ENCODE results near the gene AUP1.
A peak's percentile ranks its signal among the peaks of the same experiment; 100 is the strongest.

AUP1 gene

GRCh38 chr2:74535440-74535965 is 6.0 kb upstream of the AUP1 start:
- DNase-seq: no peak

GRCh38 chr2:74534411-74534810 is 4.9 kb upstream of the AUP1 start:
- no peak for DNase-seq

- no peak for DNase-seq
These were observed 4.0 kb upstream of the AUP1 start for GRCh38 chr2:74533464-74533863.

DNA sequence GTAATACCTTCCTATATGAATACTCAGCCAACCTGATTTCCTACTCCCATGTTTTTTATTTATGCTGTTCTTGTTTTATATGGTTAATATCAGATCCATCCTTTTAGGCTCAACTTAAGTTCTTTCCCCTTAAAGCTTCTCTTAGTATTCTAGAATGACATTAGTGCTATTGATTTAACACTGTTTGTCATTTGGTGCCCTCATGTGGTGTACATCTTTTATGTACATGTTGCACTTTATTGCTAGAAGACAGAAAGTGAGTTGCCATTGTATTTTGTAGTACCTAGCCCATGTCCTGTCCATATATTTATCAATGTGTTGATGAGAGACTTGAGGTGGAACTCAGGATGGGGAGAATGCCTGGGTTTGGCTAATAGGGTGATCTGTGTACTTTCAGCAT is 2.7 kb upstream of the AUP1 start:
- DNase-seq: peak; percentile 17

- no peak for DNase-seq
These were observed 2.2 kb upstream of the AUP1 start for GRCh38 chr2:74531666-74532065.

DNA sequence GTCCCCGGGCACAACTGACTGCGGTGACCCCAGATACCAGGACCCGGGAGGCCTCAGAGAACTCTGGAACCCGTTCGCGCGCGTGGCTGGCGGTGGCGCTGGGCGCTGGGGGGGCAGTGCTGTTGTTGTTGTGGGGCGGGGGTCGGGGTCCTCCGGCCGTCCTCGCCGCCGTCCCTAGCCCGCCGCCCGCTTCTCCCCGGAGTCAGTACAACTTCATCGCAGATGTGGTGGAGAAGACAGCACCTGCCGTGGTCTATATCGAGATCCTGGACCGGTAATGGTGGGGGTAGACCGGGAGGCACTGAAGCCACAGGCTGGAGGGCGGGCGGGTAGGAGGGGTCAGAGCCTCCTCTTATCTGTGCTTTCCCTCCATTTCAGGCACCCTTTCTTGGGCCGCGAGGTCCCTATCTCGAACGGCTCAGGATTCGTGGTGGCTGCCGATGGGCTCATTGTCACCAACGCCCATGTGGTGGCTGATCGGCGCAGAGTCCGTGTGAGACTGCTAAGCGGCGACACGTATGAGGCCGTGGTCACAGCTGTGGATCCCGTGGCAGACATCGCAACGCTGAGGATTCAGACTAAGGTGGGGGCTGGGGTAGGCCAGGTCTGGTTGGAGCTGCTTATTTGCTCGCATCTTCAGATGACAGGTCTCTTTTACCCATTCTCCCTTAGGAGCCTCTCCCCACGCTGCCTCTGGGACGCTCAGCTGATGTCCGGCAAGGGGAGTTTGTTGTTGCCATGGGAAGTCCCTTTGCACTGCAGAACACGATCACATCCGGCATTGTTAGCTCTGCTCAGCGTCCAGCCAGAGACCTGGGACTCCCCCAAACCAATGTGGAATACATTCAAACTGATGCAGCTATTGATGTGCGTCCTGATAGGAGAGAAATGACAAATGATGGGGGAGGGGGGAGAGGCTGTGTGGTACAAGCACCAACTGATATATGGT is 1.0 kb upstream of the AUP1 start:
- peak; percentile 34 for DNase-seq

DNA sequence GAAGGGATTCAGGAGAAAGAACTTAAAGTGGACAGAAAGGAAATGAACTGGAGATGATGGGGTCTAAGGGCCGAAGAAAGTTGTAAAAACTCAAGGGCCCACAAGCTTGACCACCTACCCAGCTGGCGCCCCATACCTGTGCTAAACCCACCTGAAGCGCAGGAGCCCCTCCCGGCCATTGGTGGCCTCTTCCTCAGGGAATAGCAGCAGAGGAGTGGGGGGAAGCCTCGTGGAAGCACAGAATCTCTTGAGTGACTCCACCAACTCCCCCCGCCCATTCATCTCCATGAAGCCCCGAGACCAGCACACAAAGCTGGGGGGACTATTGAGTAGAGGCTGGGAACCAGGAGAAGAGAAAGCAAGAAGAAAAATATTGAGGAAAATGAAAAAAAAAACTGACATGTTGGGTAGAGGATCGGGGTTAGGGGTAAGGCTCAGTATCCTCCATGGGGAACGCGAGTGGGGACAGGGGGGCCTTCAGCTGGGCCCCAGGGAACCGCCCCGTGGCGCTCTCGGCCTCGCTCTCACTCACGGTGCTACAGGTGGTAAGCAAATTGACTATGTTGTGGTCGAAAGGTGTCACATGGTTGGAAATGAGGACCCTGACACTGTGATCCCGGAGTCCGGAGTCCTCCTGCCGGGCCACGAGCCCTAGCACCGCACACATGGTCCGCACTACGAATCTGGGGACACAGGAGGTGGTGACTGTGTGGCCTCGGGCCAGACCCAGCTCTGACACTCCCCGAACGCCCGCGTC is 728 bp downstream of the AUP1 start:
- DNase-seq: no peak

- no peak for DNase-seq
These were observed 1.8 kb downstream of the AUP1 start for GRCh38 chr2:74527741-74528140.

- no peak for DNase-seq
These were observed 2.8 kb downstream of the AUP1 start for GRCh38 chr2:74526649-74527230.

DNA sequence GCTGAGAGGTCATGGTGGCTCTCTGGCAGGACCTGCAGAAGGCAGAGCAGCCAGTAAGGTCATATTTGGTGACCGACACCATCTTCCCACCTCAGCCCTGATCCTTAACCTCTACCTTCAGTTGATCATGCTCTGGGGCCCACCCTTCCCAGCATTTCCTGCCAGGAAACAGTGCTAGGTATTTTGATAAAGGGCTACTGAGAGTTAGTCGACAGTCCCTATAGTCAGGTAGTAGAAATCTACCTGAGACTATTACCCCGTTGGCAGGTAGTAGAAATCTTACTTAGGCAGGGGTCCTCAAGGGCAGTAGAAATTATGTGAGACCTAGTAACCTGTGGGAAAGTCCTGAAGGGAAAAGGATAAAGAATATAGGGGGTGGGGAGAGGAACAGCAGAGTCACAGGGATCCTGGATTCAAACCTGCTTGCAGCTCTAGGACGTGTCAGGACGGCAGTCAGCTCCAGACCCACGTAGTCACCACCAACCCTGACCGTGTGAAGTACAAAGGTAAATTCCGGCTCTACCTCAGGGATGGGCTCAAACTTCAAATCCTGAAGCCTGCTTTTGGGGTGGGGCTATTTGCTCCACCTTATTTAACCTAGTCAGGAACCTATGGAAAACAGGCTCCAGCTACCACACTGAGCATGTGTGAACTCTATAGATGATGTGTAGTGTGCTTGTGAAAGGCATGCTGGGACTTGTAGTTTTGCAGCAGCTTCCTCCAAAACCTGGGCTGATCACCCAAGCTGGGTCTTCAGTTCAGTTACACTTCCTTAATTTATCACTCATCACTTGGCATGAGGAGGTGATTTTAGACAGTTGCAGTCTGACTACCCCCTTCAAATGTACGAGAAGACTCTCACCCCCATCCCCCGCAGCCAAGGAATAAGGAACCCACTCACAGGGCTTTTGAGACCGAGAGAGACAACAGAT is 3.5 kb downstream of the AUP1 start, which contains the start of gene DQX1:
Gene DQX1 (minus strand): TSS at position 515 of the 932 bp plus-strand sequence. CDS start 502 bp downstream, at position 13.
- DNase-seq: peak; percentile 7

- DNase-seq: no peak
These were observed 4.4 kb downstream of the AUP1 start for GRCh38 chr2:74524955-74525716.

DNA sequence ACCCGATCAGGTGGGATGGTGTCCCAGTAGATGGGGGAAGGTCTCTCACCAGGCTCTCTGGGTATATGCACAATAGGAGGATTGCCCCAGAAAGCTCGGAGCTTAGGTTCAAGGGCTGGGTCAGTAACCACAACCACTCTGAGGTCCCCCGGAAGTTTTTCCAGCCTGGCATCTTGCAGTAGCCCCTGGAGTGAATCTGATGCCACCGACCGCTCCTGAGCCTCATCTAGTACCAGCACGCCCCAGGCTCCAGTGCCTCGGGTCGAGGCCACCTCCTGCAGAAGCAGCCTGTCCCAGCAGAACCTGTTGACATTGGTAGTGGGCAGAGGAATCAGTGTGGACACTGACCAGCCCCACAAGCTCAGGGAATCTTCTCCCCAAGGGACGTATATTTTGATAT is 5.5 kb downstream of the AUP1 start:
- DNase-seq: no peak

DNA sequence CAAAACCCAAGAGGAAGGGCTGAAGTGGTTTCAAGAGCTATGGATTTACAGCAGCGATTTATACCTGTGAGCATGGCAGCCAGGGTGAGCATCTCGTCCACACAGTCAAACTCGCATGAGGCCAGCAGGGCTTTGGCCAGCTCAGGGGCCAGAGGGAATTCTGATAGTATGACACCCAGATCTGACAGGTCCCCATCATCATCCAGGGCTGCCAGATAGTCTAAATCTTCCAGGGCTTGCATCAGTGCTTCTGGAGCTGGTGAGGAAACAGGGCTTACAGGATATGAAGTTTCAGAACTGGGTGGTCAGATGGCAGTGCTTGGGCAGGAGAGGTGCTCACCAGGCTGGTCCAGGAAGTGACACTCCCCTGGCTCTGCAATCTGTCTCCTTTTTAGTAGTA is 7.0 kb downstream of the AUP1 start:
- no peak for DNase-seq

DNA sequence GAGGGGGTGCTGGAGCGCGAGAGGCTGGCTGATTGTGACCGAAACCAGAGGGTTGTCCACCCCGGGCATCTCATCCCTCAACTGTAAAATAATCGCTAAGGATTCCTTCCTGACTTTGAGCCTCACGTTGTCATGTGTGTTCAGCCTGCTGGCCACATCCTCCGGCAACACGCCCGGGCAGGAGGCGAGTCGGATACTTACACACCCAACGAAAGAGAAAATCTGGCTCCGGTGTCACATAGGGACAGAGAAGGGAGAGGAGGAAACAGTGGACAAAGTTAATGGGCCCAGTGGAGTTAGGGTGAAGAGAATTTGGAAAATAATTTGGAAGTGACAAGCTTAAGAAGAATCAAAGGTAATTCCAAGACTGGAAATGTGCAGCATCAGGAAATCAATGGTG is 12.9 kb downstream of the AUP1 start:
- no peak for DNase-seq

GRCh38 chr2:74515981-74516633 is 13.4 kb downstream of the AUP1 start:
- DNase-seq: no peak

GRCh38 chr2:74515271-74515980 is 14.1 kb downstream of the AUP1 start:
- DNase-seq: no peak

DNA sequence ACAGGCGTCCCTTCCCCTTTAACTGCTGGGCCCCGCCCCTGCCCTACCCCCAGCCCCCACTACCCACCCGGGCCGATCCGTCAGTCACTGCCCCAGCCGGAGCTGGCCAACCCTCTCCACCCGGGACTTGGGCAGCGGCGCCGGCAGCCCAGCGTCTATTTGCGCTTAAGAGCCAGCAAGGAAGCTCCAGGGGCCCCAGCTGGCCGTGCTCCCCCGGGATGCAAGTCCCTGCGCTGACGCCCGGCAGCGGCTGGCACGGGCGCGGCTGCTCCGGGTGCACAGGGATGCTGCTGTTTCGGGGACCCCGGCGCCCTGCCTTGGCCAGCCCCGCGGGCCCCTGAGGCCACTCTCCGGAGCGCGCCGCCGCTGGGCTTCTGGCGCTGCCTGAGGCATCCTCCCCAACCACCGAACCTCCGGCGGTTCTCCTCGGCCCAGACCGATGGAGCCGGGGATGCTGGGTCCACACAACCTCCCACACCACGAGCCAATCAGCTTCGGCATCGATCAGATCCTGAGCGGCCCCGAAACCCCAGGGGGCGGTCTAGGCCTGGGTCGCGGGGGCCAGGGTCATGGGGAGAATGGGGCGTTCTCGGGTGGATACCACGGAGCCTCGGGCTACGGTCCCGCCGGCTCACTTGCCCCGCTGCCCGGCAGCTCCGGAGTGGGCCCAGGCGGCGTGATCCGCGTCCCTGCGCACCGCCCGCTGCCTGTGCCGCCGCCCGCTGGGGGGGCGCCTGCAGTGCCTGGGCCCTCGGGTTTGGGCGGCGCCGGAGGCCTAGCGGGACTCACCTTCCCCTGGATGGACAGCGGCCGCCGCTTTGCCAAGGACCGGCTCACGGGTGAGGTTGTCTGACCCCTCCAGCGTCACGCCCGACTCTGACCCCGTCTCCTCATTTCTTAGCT is 14.9 kb downstream of the AUP1 start, which contains the start of gene TLX2:
Gene TLX2 (plus strand): TSS at position 83 of the 903 bp plus-strand sequence. CDS start 357 bp downstream, at position 440.
- DNase-seq: peak; percentile 33

- peak; percentile 17 for DNase-seq
These were observed 15.7 kb downstream of the AUP1 start for GRCh38 chr2:74513605-74514367.
